Measurements from ENCODE around the gene OR6X1. TPM values are rescaled to one million over a fixed set of nuclear protein-coding genes. Genes with fewer than 3 reads are reported as not detected.

The OR6X1 gene
- total RNA-seq, 1 experiment from 2014 or later, result not detected

DNA sequence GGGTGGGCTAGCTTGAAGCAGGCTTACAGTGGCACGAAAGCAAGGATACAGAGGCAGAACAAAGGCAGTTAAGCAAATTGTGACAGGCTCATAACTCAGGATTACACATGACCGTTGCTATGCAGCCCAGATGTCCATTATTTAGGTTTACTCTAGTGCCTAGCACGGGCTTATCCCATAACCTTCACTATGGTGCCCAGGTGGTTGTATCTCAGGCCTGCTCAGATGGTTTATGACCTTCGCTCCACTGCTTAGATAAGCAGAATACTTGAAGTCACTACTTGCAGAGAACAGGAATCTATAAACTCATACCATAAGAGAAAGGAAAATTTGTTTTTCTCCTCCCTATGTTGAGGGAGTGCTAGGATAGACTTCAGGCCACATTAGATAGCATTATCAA, 42.8 kb upstream of the OR6X1 start:
- H3K27ac Mint-ChIP-seq, result no peak overlapping the region
- no peak for DNase-seq (ENCODE audit: low spot score)
- peaks cover 40% of the 10 kb centered on the region for H3K9me3 Mint-ChIP-seq
- peaks cover 2% of the 10 kb centered on the region for H3K27me3 Mint-ChIP-seq (ENCODE audit: low read depth)
- H3K4me1 Mint-ChIP-seq, result peaks cover 27% of the 10 kb centered on the region
- ChIA-PET POLR2A (no interaction called here), CTCF (no interaction called here)
- no peak overlapping the region for H3K4me3 Mint-ChIP-seq
- TF ChIP-seq, protein P1, sequence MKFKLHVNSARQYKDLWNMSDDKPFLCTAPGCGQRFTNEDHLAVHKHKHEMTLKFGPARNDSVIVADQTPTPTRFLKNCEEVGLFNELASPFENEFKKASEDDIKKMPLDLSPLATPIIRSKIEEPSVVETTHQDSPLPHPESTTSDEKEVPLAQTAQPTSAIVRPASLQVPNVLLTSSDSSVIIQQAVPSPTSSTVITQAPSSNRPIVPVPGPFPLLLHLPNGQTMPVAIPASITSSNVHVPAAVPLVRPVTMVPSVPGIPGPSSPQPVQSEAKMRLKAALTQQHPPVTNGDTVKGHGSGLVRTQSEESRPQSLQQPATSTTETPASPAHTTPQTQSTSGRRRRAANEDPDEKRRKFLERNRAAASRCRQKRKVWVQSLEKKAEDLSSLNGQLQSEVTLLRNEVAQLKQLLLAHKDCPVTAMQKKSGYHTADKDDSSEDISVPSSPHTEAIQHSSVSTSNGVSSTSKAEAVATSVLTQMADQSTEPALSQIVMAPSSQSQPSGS (CRISPR knock-in tag; IDR thresholded peaks at IDR 0.05; ENCODE audit: borderline replicate concordance, low read depth), result no peak
- TF ChIP-seq, protein P2, sequence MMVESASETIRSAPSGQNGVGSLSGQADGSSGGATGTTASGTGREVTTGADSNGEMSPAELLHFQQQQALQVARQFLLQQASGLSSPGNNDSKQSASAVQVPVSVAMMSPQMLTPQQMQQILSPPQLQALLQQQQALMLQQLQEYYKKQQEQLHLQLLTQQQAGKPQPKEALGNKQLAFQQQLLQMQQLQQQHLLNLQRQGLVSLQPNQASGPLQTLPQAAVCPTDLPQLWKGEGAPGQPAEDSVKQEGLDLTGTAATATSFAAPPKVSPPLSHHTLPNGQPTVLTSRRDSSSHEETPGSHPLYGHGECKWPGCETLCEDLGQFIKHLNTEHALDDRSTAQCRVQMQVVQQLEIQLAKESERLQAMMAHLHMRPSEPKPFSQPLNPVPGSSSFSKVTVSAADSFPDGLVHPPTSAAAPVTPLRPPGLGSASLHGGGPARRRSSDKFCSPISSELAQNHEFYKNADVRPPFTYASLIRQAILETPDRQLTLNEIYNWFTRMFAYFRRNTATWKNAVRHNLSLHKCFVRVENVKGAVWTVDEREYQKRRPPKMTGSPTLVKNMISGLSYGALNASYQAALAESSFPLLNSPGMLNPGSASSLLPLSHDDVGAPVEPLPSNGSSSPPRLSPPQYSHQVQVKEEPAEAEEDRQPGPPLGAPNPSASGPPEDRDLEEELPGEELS (CRISPR knock-in tag; IDR thresholded peaks at IDR 0.05), result no peak
- TF ChIP-seq RELA (CRISPR knock-in tag; IDR thresholded peaks at IDR 0.05; ENCODE audit: borderline replicate concordance) (no peak), JAZF1 (CRISPR knock-in tag; IDR thresholded peaks at IDR 0.05) (no peak), GABPB1 (CRISPR knock-in tag; IDR thresholded peaks at IDR 0.05) (no peak), PRDM15 (CRISPR knock-in tag; IDR thresholded peaks at IDR 0.05) (no peak), MYBL2 (CRISPR knock-in tag; IDR thresholded peaks at IDR 0.05) (no peak), MXD4 (CRISPR knock-in tag; IDR thresholded peaks at IDR 0.05; ENCODE audit: borderline replicate concordance) (no peak), NFE2L1 (CRISPR knock-in tag; IDR thresholded peaks at IDR 0.05) (no peak), ZNF219 (CRISPR knock-in tag; IDR thresholded peaks at IDR 0.05; ENCODE audit: borderline replicate concordance) (no peak), SP1 (CRISPR knock-in tag; conservative IDR thresholded peaks at IDR 0.05) (no peak), ZNF263 (CRISPR knock-in tag; IDR thresholded peaks at IDR 0.05; ENCODE audit: low read depth) (no peak), ZNF138 (CRISPR knock-in tag; conservative IDR thresholded peaks at IDR 0.05) (no peak), ESRRA (CRISPR knock-in tag; IDR thresholded peaks at IDR 0.05; ENCODE audit: borderline replicate concordance) (no peak), NFYB (CRISPR knock-in tag; conservative IDR thresholded peaks at IDR 0.05; ENCODE audit: low read depth) (no peak), FOXJ3 (CRISPR knock-in tag; IDR thresholded peaks at IDR 0.05; ENCODE audit: borderline replicate concordance) (no peak)
- TF ChIP-seq, protein P3, sequence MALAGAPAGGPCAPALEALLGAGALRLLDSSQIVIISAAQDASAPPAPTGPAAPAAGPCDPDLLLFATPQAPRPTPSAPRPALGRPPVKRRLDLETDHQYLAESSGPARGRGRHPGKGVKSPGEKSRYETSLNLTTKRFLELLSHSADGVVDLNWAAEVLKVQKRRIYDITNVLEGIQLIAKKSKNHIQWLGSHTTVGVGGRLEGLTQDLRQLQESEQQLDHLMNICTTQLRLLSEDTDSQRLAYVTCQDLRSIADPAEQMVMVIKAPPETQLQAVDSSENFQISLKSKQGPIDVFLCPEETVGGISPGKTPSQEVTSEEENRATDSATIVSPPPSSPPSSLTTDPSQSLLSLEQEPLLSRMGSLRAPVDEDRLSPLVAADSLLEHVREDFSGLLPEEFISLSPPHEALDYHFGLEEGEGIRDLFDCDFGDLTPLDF (CRISPR knock-in tag; IDR thresholded peaks at IDR 0.05), result no peak
- TF ChIP-seq, protein P4, sequence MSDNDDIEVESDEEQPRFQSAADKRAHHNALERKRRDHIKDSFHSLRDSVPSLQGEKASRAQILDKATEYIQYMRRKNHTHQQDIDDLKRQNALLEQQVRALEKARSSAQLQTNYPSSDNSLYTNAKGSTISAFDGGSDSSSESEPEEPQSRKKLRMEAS (CRISPR knock-in tag; IDR thresholded peaks at IDR 0.05), result no peak
- H3K36me3 Mint-ChIP-seq, result peaks cover 29% of the 10 kb centered on the region
- no peak for ATAC-seq

- H3K36me3 Mint-ChIP-seq, result peaks cover 32% of the 10 kb centered on the region
- peaks cover 44% of the 10 kb centered on the region for H3K9me3 Mint-ChIP-seq
- H3K4me3 Mint-ChIP-seq, result no peak overlapping the region
- peaks cover 2% of the 10 kb centered on the region for H3K27me3 Mint-ChIP-seq (ENCODE audit: low read depth)
- ATAC-seq (no peak), DNase-seq (ENCODE audit: low spot score) (no peak)
- H3K27ac Mint-ChIP-seq, result no peak overlapping the region
- ChIA-PET CTCF (no interaction called here), POLR2A (no interaction called here)
- H3K4me1 Mint-ChIP-seq, result peaks cover 21% of the 10 kb centered on the region
- TF ChIP-seq ZNF138 (CRISPR knock-in tag; conservative IDR thresholded peaks at IDR 0.05) (no peak), NFYB (CRISPR knock-in tag; conservative IDR thresholded peaks at IDR 0.05; ENCODE audit: low read depth) (no peak), RELA (CRISPR knock-in tag; IDR thresholded peaks at IDR 0.05; ENCODE audit: borderline replicate concordance) (no peak), ZNF317 (CRISPR knock-in tag; IDR thresholded peaks at IDR 0.05; ENCODE audit: borderline replicate concordance, low read depth) (no peak)
- TF ChIP-seq, protein P5, sequence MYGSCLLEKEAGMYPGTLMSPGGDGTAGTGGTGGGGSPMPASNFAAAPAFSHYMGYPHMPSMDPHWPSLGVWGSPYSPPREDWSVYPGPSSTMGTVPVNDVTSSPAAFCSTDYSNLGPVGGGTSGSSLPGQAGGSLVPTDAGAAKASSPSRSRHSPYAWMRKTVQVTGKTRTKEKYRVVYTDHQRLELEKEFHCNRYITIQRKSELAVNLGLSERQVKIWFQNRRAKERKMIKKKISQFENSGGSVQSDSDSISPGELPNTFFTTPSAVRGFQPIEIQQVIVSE (CRISPR knock-in tag; IDR thresholded peaks at IDR 0.05; ENCODE audit: borderline replicate concordance), result no peak
- TF ChIP-seq, protein P6, sequence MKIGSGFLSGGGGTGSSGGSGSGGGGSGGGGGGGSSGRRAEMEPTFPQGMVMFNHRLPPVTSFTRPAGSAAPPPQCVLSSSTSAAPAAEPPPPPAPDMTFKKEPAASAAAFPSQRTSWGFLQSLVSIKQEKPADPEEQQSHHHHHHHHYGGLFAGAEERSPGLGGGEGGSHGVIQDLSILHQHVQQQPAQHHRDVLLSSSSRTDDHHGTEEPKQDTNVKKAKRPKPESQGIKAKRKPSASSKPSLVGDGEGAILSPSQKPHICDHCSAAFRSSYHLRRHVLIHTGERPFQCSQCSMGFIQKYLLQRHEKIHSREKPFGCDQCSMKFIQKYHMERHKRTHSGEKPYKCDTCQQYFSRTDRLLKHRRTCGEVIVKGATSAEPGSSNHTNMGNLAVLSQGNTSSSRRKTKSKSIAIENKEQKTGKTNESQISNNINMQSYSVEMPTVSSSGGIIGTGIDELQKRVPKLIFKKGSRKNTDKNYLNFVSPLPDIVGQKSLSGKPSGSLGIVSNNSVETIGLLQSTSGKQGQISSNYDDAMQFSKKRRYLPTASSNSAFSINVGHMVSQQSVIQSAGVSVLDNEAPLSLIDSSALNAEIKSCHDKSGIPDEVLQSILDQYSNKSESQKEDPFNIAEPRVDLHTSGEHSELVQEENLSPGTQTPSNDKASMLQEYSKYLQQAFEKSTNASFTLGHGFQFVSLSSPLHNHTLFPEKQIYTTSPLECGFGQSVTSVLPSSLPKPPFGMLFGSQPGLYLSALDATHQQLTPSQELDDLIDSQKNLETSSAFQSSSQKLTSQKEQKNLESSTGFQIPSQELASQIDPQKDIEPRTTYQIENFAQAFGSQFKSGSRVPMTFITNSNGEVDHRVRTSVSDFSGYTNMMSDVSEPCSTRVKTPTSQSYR (CRISPR knock-in tag; IDR thresholded peaks at IDR 0.05), result no peak
- TF ChIP-seq, protein P4 (CRISPR knock-in tag; IDR thresholded peaks at IDR 0.05), result no peak
These were observed 41.9 kb upstream of the OR6X1 start for GRCh38 chr11:123796226-123796625.
